IMR-90 (cell line): ENCODE data around the gene TMEM181. TPM values are rescaled to one million over a fixed set of nuclear protein-coding genes. Genes with fewer than 3 reads are reported as not detected.
A peak's percentile ranks its signal among the peaks of the same experiment; 100 is the strongest.

ENCODE experiments used
- ATAC-seq: fragments of 200-7000 bp; cut with Tn5 transposase; 2 replicates; pipeline ENCODE4 v1.9.1; 2020; ENCODE audit warnings: low read depth, mild to moderate bottlenecking, moderate library complexity
- BruUV-seq: library from RNA; stranded (reverse); fragments of 400-500 nt; replicated peaks from 2 replicates; lab custom pipeline; 2021; lab: Mats Ljungman, UMichigan
- CTCF ChIA-PET: fragments of 300-600 bp; formaldehyde crosslinking; extraction: SDS; loops from one replicate; lab custom pipeline; 2021; ENCODE audit warnings: antibody characterized with exemption; lab: Yijun Ruan, JAX
- POLR2A ChIA-PET: fragments of 300-600 bp; sonication (Branson Sonifier 250); formaldehyde crosslinking; loops from one replicate; lab custom pipeline; 2022; ENCODE audit warnings: antibody characterized with exemption; ENCODE audit not compliant: unreplicated experiment; lab: Charles Lee
- DNase-seq: peaks from one replicate; pipeline ENCODE4 v3.0.0; 2013
- H2AFZ ChIP-seq: replicated peaks from 2 replicates; pipeline ENCODE3; 2013; ENCODE audit warnings: low read length, mild to moderate bottlenecking; ENCODE audit not compliant: poor library complexity
- H2AK5ac ChIP-seq: 2 replicates; pipeline ENCODE4 v1.6.1; 2013; ENCODE audit warnings: low read depth, low read length, inconsistent platforms
- H2AK9ac ChIP-seq: replicated peaks from 2 replicates; pipeline ENCODE3; 2013; ENCODE audit warnings: mild to moderate bottlenecking, low read depth, low read length, moderate library complexity; ENCODE audit not compliant: poor library complexity
- H2BK120ac ChIP-seq: 2 replicates; pipeline ENCODE4 v1.6.1; 2013; ENCODE audit warnings: low read depth, low read length, inconsistent platforms
- H2BK15ac ChIP-seq: 3 replicates; pipeline ENCODE4 v1.6.1; 2013; ENCODE audit warnings: low read depth, low read length, inconsistent platforms
- H2BK20ac ChIP-seq: 2 replicates; pipeline ENCODE4 v1.6.1; 2013; ENCODE audit warnings: low read depth, mild to moderate bottlenecking, inconsistent platforms, low read length, moderate library complexity
- H2BK5ac ChIP-seq: 2 replicates; pipeline ENCODE4 v1.6.1; 2013; ENCODE audit warnings: mild to moderate bottlenecking, low read depth, low read length, inconsistent platforms; ENCODE audit not compliant: poor library complexity, severe bottlenecking
- H3K14ac ChIP-seq: replicated peaks from 2 replicates; pipeline ENCODE4 v1.6.1; 2013; ENCODE audit warnings: low read depth, low read length, inconsistent platforms
- H3K18ac ChIP-seq: 2 replicates; pipeline ENCODE4 v1.6.1; 2013; ENCODE audit warnings: low read depth, low read length, control low read depth
- H3K23ac ChIP-seq: 2 replicates; pipeline ENCODE4 v1.6.1; 2013; ENCODE audit warnings: low read depth, low read length, inconsistent platforms
- H3K27ac ChIP-seq: 2 replicates; pipeline ENCODE4 v1.5.1; 2013; ENCODE audit warnings: mild to moderate bottlenecking, control low read depth, low read length; ENCODE audit not compliant: insufficient read depth
- H3K27me3 ChIP-seq: 2 replicates; pipeline ENCODE4 v1.6.1; 2013; ENCODE audit warnings: low read length; ENCODE audit not compliant: control insufficient read depth, insufficient read depth
- H3K36me3 ChIP-seq: 2 replicates; pipeline ENCODE4 v1.6.1; 2013; ENCODE audit warnings: low read length, mixed read lengths; ENCODE audit not compliant: control insufficient read depth, insufficient read depth
- H3K4ac ChIP-seq: 2 replicates; pipeline ENCODE4 v1.6.1; 2013; ENCODE audit warnings: low read depth, low read length, inconsistent platforms
- H3K4me1 ChIP-seq: 2 replicates; pipeline ENCODE4 v1.6.1; 2013; ENCODE audit warnings: low read length, mixed read lengths; ENCODE audit not compliant: control insufficient read depth, insufficient read depth
- H3K4me2 ChIP-seq: 2 replicates; pipeline ENCODE4 v1.6.1; 2013; ENCODE audit warnings: low read depth, mild to moderate bottlenecking, control low read depth, low read length, moderate library complexity
- H3K4me3 ChIP-seq: 2 replicates; pipeline ENCODE4 v1.5.1; 2013; ENCODE audit warnings: low read depth, mild to moderate bottlenecking, control low read depth, low read length, moderate library complexity; ENCODE audit not compliant: insufficient read depth
- H3K56ac ChIP-seq: 2 replicates; pipeline ENCODE4 v1.6.1; 2013; ENCODE audit warnings: low read length, inconsistent platforms; ENCODE audit not compliant: insufficient read depth; ENCODE audit errors: extremely low read depth
- H3K79me1 ChIP-seq, 2 experiments: 2 replicates each; pipeline ENCODE4 v1.6.1; 2013; ENCODE audit warnings: low read length in 2 of 2, inconsistent platforms in 1 of 2, low read depth in 1 of 2
- H3K9ac ChIP-seq: 2 replicates; pipeline ENCODE4 v1.6.1; 2013; ENCODE audit warnings: low read depth, low read length, control low read depth
- H3K9me1 ChIP-seq: 2 replicates; pipeline ENCODE4 v1.6.1; 2013; ENCODE audit warnings: low read length, inconsistent platforms; ENCODE audit not compliant: insufficient read depth
- H3K9me3 ChIP-seq: 2 replicates; pipeline ENCODE4 v1.6.1; 2013; ENCODE audit warnings: low read length; ENCODE audit not compliant: control insufficient read depth, insufficient read depth
- H4K20me1 ChIP-seq: 2 replicates; pipeline ENCODE4 v1.6.1; 2013; ENCODE audit warnings: low read length, inconsistent platforms; ENCODE audit not compliant: insufficient read depth
- H4K5ac ChIP-seq: 2 replicates; pipeline ENCODE4 v1.6.1; 2013; ENCODE audit warnings: mild to moderate bottlenecking, low read depth, low read length, control low read depth
- H4K8ac ChIP-seq, 2 experiments: 2 replicates each; pipeline ENCODE4 v1.6.1; 2013; ENCODE audit warnings: low read depth in 2 of 2, low read length in 2 of 2, control low read depth in 1 of 2, inconsistent platforms in 1 of 2
- H4K91ac ChIP-seq: 2 replicates; pipeline ENCODE4 v1.6.1; 2013; ENCODE audit warnings: low read depth, low read length, inconsistent platforms; ENCODE audit not compliant: insufficient read depth
- BHLHE40 ChIP-seq: fragments of 150-350 bp; IDR thresholded peaks from 2 replicates; pipeline ENCODE4 v1.6.1; 2016; ENCODE audit warnings: mild to moderate bottlenecking, low read depth, low read length
- CEBPB ChIP-seq: IDR thresholded peaks from 2 replicates; pipeline ENCODE4 v1.6.1; 2012; ENCODE audit warnings: low read depth, low read length, improper control_type of control experiment
- CHD1 ChIP-seq: IDR thresholded peaks from 2 replicates; pipeline ENCODE4 v1.6.1; 2012; ENCODE audit warnings: low read depth, low read length, improper control_type of control experiment
- MAFK ChIP-seq: IDR thresholded peaks from 2 replicates; pipeline ENCODE4 v1.6.1; 2012; ENCODE audit warnings: low read depth, low read length, improper control_type of control experiment
- MAZ ChIP-seq: IDR thresholded peaks from 2 replicates; pipeline ENCODE4 v1.6.1; 2012; ENCODE audit warnings: low read depth, mild to moderate bottlenecking, low read length, improper control_type of control experiment, moderate library complexity, borderline replicate concordance
- POLR2A ChIP-seq: IDR thresholded peaks from 2 replicates; pipeline ENCODE4 v1.6.1; 2012; ENCODE audit warnings: mild to moderate bottlenecking, low read depth, low read length
- RAD21 ChIP-seq: IDR thresholded peaks from 2 replicates; pipeline ENCODE4 v1.6.1; 2012; ENCODE audit warnings: low read length, improper control_type of control experiment
- WGBS, 2 experiments: methylation state at CpG; one replicate each; pipeline versions ENCODE4 v1.1.5 to v1.1.7; 2013; ENCODE audit warnings: missing lambda C conversion rate in 2 of 2; ENCODE audit not compliant: insufficient read length in 1 of 2; ENCODE audit errors: extremely low coverage in 2 of 2; 5-methylcytosine and 5-hydroxymethylcytosine counted together
- dilution Hi-C: fragments of 300-500 bp; cut with HindIII; formaldehyde crosslinking; loops from one replicate; pipeline ENCODE4 v1.14.3; 2018; ENCODE audit warnings: low sequenced_read_pairs; ENCODE audit not compliant: unreplicated experiment
- in situ Hi-C: fragments of 300-500 bp; cut with MboI; formaldehyde crosslinking; loops from 3 replicates; pipeline ENCODE4 v1.14.3; 2019; ENCODE audit warnings: low sequenced_read_pairs, inconsistent platforms, mixed read lengths
- intact Hi-C: fragments of 100-400 bp; cut with micrococcal nuclease; formaldehyde crosslinking; loops from 2 replicates; pipeline ENCODE4 v1.10.0; 2022
- polyA plus RNA-seq, 3 experiments: library from polyadenylated mRNA; depleted of rRNA; stranded (reverse); fragments of >200 nt; gene quantifications; 2 replicates each; pipeline ENCODE4 v1.2.3, GENCODE V29; 2012; ENCODE audit warnings: low replicate concordance in 1 of 3
- total RNA-seq: library from RNA; depleted of rRNA; stranded (reverse); fragments of >200 nt; gene quantifications from 2 replicates; pipeline ENCODE4 v1.2.3, GENCODE V29; 2012
- TF ChIP-seq, protein P1 (sequence below): fragments of 150-350 bp; IDR thresholded peaks from 2 replicates; pipeline ENCODE4 v1.6.1; 2017; ENCODE audit warnings: mild to moderate bottlenecking, antibody characterized with exemption, low read length, low read depth
- TF ChIP-seq, protein P2 (sequence below): conservative IDR thresholded peaks from 2 replicates; pipeline ENCODE4 v1.5.1; 2012; ENCODE audit warnings: mild to moderate bottlenecking, low read depth, low read length, improper control_type of control experiment
- TF ChIP-seq, protein P3 (sequence below): fragments of 150-350 bp; IDR thresholded peaks from 2 replicates; pipeline ENCODE4 v1.6.1; 2016; ENCODE audit warnings: low read depth, mild to moderate bottlenecking, low read length, moderate library complexity, borderline replicate concordance

TMEM181 gene
- total and polyA plus RNA-seq, 2 of the 4 experiments (the other 2 are of a cell fraction): 22.8 to 27.8 TPM

DNA sequence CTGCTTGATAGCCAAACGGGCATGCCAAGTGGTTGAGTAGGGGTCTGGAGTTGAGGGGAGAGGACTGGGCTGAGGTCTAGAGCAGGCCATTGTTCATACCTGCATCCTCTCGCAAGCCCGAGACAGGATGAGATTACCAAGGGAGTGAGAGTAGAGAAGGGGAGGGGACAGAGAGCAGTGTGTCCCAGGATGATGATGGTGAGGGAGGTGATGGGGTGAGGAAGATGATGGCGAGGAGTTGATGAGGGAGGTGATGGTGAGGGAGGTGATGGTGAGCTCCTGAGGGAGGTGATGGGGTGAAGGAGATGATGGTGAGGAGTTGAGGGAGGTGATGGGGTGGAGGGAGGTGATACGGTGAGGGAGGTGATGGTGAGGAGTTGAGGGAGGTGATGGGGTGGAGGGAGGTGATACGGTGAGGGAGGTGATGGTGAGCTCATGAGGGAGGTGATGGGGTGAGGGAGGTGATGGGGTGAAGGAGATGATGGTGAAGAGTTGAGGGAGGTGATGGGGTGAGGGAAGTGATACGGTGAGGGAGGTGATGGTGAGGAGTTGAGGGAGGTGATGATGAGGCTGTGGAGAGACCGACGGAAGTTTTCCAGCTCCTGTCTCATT, 6.4 kb downstream of the TMEM181 start:
- dilution Hi-C loops: no loop called here
- Histone ChIP-seq H2AK9ac (no peak overlapping the region), H2BK15ac (no peak overlapping the region), H3K4ac (no peak overlapping the region; the same call in 1 of the 2 replicates), H3K27me3 (no peaks in the 10 kb centered on the region), H2BK5ac (no peak overlapping the region), H3K79me1 (peaks cover 25 to 86% of the 10 kb centered on the region in 2 experiments), H3K9ac (no peak overlapping the region), H4K91ac (no peak overlapping the region), H3K9me1 (peaks cover 38% of the 10 kb centered on the region), H2AK5ac (0 out of 2 replicates have a peak overlapping the region, but pooled peaks have one; percentile 39), H2BK20ac (no peak overlapping the region), H3K18ac (no peak overlapping the region), H3K14ac (no peak overlapping the region), H3K27ac (no peak overlapping the region), H4K5ac (no peak overlapping the region), H3K56ac (no peak overlapping the region), H3K4me3 (no peak overlapping the region), H3K9me3 (no peaks in the 10 kb centered on the region), H2BK120ac (no peak overlapping the region), H3K23ac (no peak overlapping the region), H3K4me2 (no peak overlapping the region), H2AFZ (no peak overlapping the region), H3K4me1 (peaks cover 11% of the 10 kb centered on the region), H3K36me3 (no peaks in the 10 kb centered on the region), H4K20me1 (peaks cover 88% of the 10 kb centered on the region), H4K8ac (no peak overlapping the region)
- ATAC-seq (no peak), DNase-seq (no peak)
- ChIA-PET CTCF (no interaction called here), POLR2A (no interaction called here)
- 98 to 100% methylated on average over 4 to 6 of the region's 9 CpGs for WGBS, 2 experiments
- in situ Hi-C loops: no loop called here
- intact Hi-C loops: no loop called here
- TF ChIP-seq MAFK (no peak), RAD21 (no peak), POLR2A (no peak), CEBPB (no peak), MAZ (no peak), CHD1 (no peak), BHLHE40 (no peak)
- TF ChIP-seq, protein P1, sequence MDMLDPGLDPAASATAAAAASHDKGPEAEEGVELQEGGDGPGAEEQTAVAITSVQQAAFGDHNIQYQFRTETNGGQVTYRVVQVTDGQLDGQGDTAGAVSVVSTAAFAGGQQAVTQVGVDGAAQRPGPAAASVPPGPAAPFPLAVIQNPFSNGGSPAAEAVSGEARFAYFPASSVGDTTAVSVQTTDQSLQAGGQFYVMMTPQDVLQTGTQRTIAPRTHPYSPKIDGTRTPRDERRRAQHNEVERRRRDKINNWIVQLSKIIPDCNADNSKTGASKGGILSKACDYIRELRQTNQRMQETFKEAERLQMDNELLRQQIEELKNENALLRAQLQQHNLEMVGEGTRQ: no peak
- TF ChIP-seq, protein P2, sequence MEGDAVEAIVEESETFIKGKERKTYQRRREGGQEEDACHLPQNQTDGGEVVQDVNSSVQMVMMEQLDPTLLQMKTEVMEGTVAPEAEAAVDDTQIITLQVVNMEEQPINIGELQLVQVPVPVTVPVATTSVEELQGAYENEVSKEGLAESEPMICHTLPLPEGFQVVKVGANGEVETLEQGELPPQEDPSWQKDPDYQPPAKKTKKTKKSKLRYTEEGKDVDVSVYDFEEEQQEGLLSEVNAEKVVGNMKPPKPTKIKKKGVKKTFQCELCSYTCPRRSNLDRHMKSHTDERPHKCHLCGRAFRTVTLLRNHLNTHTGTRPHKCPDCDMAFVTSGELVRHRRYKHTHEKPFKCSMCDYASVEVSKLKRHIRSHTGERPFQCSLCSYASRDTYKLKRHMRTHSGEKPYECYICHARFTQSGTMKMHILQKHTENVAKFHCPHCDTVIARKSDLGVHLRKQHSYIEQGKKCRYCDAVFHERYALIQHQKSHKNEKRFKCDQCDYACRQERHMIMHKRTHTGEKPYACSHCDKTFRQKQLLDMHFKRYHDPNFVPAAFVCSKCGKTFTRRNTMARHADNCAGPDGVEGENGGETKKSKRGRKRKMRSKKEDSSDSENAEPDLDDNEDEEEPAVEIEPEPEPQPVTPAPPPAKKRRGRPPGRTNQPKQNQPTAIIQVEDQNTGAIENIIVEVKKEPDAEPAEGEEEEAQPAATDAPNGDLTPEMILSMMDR: no peak
- TF ChIP-seq, protein P3, sequence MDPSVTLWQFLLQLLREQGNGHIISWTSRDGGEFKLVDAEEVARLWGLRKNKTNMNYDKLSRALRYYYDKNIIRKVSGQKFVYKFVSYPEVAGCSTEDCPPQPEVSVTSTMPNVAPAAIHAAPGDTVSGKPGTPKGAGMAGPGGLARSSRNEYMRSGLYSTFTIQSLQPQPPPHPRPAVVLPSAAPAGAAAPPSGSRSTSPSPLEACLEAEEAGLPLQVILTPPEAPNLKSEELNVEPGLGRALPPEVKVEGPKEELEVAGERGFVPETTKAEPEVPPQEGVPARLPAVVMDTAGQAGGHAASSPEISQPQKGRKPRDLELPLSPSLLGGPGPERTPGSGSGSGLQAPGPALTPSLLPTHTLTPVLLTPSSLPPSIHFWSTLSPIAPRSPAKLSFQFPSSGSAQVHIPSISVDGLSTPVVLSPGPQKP: no peak
- no TSS peak for BruUV-seq
